ACHN (cell line): ENCODE results near the gene PSIP1.

Experiments
- DNase-seq: peaks from one replicate; pipeline ENCODE4 v3.0.0-alpha.2; 2015
- in situ Hi-C: cut with HindIII; loops from 2 replicates; pipeline ENCODE4 v1.10.0; 2017; ENCODE audit warnings: low sequenced_read_pairs, low pct_ligation_motif_present, low pct_unique_long_range_greater_than_20kb

PSIP1 gene

GRCh38 chr9:15512204-15512603 is 1.4 kb upstream of the PSIP1 start:
- in situ Hi-C loops = no loop called here
- DNase-seq = no peak

GRCh38 chr9:15509931-15510788 is 610 bp downstream of the PSIP1 start:
- in situ Hi-C loops = no loop called here

DNA sequence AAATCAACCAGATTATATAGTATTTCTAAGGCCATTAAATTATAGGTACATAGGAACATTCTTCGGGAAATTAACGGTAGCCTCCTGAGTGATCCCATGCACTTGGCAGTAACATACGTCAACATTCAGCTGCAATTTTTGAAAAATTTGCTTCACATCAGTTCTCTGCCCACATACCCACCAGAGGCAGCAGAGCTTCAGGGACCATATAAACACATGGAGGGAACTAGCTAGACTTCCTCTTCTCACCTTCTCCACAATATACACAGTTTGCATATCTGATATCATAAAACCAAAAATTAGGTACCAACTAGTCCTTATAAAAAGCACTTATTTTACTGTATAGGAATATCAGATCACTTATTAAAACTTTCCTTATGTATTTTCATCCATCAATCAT is 4.8 kb downstream of the PSIP1 start:
- in situ Hi-C loops = no loop called here
- no peak for DNase-seq

More at GRCh38 chr9:15509931-15510788, 610 bp downstream of the PSIP1 start:
- peak; percentile 29 for DNase-seq

- DNase-seq = no peak
- in situ Hi-C loops = no loop called here
Observed at GRCh38 chr9:15501803-15502202, 9.0 kb downstream of the PSIP1 start.

- peak; percentile 18 for DNase-seq
- in situ Hi-C loops = no loop called here
Observed at GRCh38 chr9:15501179-15501578, 9.6 kb downstream of the PSIP1 start.

DNA sequence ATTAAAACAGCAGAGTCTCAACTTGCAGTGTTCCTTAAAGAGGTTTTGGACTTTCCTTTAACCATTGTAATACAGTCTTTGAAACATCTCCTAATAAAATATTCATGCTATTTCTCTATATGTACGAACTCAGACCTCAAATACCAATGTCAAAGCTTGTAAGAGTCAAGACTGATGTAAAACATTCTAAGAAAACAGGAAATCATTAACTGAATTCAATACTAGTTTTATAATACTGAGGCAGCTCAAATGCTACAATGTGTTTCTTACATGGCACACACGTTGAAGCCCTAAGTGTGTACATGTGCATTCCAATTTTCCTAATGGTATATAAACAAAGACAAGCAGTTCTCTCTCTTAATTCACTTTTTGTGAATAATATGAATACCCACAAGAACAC is 11.6 kb downstream of the PSIP1 start:
- in situ Hi-C loops = no loop called here
- no peak for DNase-seq

DNA sequence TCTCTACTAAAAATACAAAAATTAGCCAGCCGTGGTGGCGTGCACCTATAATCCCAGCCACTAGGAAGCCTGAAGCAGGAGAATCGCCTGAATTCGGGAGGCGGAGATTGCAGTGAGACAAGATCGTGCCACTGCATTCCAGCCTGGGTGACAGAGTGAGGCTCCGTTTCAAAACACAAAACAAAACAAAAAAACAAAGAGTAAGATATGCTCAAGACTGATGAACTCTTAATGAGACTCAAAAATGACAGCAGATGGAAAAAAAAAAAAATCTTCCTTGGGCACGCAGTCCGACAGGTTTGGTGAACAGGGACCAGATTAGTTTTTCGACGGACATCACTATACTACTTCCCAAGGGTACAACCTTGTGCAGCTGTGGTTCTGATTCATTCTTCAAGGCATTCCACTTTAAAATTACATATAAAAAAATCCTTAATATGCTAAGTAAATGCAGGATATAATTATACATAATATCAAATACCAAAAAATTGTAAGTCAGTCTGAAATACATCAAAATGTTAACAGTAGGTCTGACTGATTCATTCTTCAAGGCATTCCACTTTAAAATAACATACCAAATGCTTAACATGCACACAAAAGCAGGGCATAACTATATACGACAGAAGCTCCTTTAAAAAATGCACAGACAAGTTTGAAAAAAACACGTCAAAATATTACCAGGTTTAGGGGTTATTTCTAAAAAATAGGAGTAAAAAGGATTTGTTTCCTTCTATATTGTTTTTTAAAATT is 12.3 kb downstream of the PSIP1 start:
- DNase-seq = no peak
- in situ Hi-C loops = no loop called here

- in situ Hi-C loops = no loop called here
- DNase-seq = no peak
Observed at GRCh38 chr9:15492485-15493150, 18.2 kb downstream of the PSIP1 start.

- DNase-seq = no peak
- in situ Hi-C loops = no loop called here
Observed at GRCh38 chr9:15491950-15492349, 18.8 kb downstream of the PSIP1 start.

GRCh38 chr9:15485836-15486666 is 24.7 kb downstream of the PSIP1 start:
- peak; percentile 28 for DNase-seq
- in situ Hi-C loops = no loop called here

GRCh38 chr9:15484802-15485201 is 26.0 kb downstream of the PSIP1 start:
- DNase-seq = no peak
- in situ Hi-C loops = no loop called here

GRCh38 chr9:15482146-15482545 is 28.6 kb downstream of the PSIP1 start:
- in situ Hi-C loops = no loop called here
- DNase-seq = no peak

DNA sequence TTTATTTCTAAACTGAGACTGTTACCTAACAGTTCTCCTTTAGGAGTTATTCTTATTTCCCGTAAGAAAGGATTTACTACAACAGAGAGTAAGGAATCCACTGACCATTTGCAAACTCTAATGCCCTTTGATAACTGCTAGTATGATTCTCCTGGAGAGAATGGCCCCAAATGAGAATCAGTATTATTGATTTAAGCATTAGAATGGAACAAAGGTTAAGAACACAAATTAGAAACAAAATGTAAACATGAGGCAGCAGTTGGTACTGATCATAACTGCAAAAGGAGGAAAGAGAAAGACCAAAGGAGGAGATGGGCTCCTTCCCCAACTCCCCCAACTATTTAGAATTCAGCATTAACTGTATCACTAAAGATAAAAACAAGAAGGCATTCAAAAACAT is 30.7 kb downstream of the PSIP1 start:
- in situ Hi-C loops = no loop called here

DNA sequence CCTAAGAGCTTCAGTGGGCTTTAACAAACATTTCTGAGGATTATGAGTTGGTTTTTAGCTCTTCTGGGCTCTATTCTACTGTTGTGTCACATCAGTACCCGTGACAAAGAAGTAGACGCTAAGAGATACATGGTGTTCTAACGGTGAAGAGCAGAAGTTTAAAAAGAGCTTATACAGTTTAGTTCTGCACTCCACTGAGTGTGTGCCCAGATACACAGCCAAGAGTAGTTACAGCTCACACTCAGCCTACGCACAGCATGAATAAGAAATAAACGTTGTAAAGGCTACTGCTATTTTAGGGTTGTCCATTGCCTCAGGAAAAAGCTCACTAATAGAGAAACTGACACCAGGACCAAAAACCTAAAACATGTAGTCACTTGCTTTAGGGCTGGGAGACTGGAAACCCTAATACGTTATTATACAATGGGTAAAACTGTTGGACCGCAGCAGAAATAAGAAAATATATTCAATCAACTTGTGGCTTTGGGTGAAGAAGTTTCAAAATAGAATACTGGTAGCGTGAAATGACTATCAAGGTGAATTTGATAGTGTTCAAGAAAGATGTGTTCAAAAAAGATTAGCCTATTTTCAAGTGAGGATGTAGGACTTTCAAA is 34.7 kb downstream of the PSIP1 start:
- no peak for DNase-seq
- in situ Hi-C loops = no loop called here

More for the DNA sequence above, 30.7 kb downstream of the PSIP1 start:
- DNase-seq = no peak

GRCh38 chr9:15469862-15470261 is 40.9 kb downstream of the PSIP1 start:
- in situ Hi-C loops = no loop called here
- no peak for DNase-seq

DNA sequence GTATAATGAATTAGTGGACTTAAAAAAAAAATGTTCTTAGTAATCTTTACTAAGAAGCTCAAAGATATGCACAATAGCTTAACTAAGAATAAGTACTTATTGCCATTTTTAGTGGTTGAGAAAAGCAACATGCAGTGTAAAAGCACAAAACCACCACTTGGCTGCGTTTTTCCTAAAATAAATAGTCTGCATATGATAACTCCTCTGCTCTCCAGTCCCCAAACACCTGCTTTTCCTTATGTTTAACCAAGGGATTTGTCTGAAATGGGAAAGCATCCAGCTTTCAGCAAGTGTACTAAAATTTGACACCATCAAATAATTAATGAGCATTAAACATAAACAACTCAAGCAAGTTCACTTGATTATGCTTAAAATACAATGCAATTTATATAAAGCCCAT is 41.4 kb downstream of the PSIP1 start:
- in situ Hi-C loops = no loop called here
- DNase-seq = no peak

- no peak for DNase-seq
- in situ Hi-C loops = no loop called here
Observed at GRCh38 chr9:15468145-15468544, 42.6 kb downstream of the PSIP1 start.

DNA sequence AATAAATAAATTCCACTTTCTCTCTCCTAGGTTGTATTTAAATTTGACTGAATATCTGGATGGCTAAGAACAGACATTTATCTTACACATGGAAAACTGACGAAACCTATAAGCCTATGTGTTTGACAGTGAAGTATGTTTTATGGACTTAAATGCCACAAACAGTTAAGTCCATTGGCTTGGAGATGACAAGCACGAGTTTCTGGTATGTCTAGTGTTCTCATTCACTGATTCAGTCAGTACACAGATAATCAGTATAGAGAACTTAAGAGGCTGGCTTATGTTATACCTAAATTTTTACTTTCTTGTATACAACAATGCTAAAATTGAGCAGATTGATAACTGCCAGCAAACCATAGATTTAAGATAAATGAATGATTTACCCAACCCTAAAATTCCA is 49.2 kb downstream of the PSIP1 start:
- in situ Hi-C loops = no loop called here
- no peak for DNase-seq
